ENCODE results near the gene VPS13D.

DNA sequence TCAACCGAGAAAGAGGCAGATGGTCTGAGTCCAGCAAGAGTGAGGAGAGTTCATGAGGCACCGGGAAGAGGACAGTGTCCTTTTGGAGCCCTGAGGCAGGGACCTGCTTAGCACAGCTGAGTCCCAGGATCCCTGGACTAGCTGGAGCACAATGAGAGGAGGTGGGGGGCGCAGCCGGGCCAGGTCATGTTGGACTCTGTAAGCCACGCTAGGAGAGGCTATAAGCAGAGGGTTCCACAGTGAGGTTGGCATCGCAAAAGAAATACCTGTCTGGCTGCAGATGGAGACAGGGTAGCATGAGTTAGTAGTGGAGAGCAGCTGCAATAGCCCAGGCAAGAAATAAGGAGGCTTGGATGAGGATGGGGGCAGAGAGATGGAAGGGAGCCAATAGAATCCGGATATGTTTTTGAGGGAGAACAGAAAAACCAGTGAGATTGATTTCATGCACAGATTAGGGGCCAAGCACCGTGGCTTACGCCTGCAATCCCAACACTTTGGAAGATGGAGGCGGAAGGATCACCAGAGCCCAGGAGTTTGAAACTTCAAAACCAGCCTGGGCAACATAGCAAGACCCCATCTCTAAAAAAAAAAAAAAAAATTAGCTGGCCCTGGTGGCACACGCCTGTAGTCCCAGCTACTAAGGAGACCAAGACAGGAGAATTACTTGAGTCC is 290.0 kb downstream of the VPS13D start:
- TF ChIP-seq, protein P1, sequence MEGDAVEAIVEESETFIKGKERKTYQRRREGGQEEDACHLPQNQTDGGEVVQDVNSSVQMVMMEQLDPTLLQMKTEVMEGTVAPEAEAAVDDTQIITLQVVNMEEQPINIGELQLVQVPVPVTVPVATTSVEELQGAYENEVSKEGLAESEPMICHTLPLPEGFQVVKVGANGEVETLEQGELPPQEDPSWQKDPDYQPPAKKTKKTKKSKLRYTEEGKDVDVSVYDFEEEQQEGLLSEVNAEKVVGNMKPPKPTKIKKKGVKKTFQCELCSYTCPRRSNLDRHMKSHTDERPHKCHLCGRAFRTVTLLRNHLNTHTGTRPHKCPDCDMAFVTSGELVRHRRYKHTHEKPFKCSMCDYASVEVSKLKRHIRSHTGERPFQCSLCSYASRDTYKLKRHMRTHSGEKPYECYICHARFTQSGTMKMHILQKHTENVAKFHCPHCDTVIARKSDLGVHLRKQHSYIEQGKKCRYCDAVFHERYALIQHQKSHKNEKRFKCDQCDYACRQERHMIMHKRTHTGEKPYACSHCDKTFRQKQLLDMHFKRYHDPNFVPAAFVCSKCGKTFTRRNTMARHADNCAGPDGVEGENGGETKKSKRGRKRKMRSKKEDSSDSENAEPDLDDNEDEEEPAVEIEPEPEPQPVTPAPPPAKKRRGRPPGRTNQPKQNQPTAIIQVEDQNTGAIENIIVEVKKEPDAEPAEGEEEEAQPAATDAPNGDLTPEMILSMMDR (IDR thresholded peaks at IDR 0.05; ENCODE audit: low read length) = no peak
- TF ChIP-seq EZH2 (IDR thresholded peaks at IDR 0.05; ENCODE audit: borderline replicate concordance, low read length) = no peak
